K562 (cell line): ENCODE data around the gene DEK. TPM values are rescaled to one million over a fixed set of nuclear protein-coding genes. Genes with fewer than 3 reads are reported as not detected.

ENCODE experiments used
- ATAC-seq: fragments of 200-7000 bp; cut with Tn5 transposase; 3 replicates; pipeline ENCODE4 v1.9.1; 2020; ENCODE audit warnings: moderate library complexity
- BruUV-seq: library from RNA; stranded (reverse); fragments of 400-500 nt; replicated peaks from 2 replicates; lab custom pipeline; 2021; lab: Mats Ljungman, UMichigan
- CTCF ChIA-PET: fragments of 300-600 bp; formaldehyde crosslinking; extraction: SDS; loops from one replicate; lab custom pipeline; 2021; ENCODE audit warnings: low intra/inter-chr PET ratio; lab: Yijun Ruan, JAX
- POLR2A ChIA-PET: fragments of 300-600, 350-650 bp; sonication (Branson Sonifier 250); formaldehyde crosslinking; extraction: SDS; loops from one replicate; lab custom pipeline; 2021; ENCODE audit warnings: antibody characterized with exemption, inconsistent platforms; lab: Yijun Ruan, JAX
- DNase-seq, 4 experiments: peaks; one replicate each; pipeline versions ENCODE4 v3.0.0 to v3.0.0-alpha.2; 2011 to 2018; ENCODE audit warnings: low spot score in 3 of 4, mixed read lengths in 3 of 4; ENCODE audit errors: extremely low read depth in 1 of 4
- FAIRE-seq: peaks from 2 replicates; lab custom pipeline; 2011; peaks lifted over from hg19 to GRCh38; lab: Jason Lieb, UNC
- H2AFZ ChIP-seq: 2 replicates; pipeline ENCODE4 v1.6.0; 2011; ENCODE audit warnings: low read depth, low read length, control low read depth, inconsistent platforms
- H3K27ac ChIP-seq: fragments of 200-600 bp; 3 replicates; pipeline ENCODE4 v1.8.0; 2011; ENCODE audit warnings: low read depth, mild to moderate bottlenecking, control low read depth, inconsistent platforms, low read length, moderate library complexity, mixed read lengths; ENCODE audit errors: extremely low read depth
- H3K27me3 ChIP-seq, 2 experiments: fragments of 300-600 bp in 1 of 2; 2 replicates in 1 of 2; 3 replicates in 1 of 2; pipeline versions ENCODE4 v1.6.0 to v1.8.0; 2011; ENCODE audit warnings: inconsistent platforms in 2 of 2, low read length in 2 of 2, mild to moderate bottlenecking in 1 of 2, mixed read lengths in 1 of 2, moderate library complexity in 1 of 2; ENCODE audit not compliant: control insufficient read depth in 2 of 2, insufficient read depth in 2 of 2
- H3K36me3 ChIP-seq: fragments of 300-600 bp; 3 replicates; pipeline ENCODE4 v1.8.0; 2011; ENCODE audit warnings: mild to moderate bottlenecking, low read length, inconsistent platforms; ENCODE audit not compliant: control insufficient read depth, insufficient read depth
- H3K4me1 ChIP-seq, 2 experiments: fragments of 200-600 bp in 1 of 2; replicated peaks in 1 of 2; 2 replicates in 1 of 2; 3 replicates in 1 of 2; pipeline versions ENCODE4 v1.5.1 to v1.8.0; 2011; ENCODE audit warnings: inconsistent platforms in 2 of 2, low read length in 2 of 2, mild to moderate bottlenecking in 1 of 2, mixed read lengths in 1 of 2, moderate library complexity in 1 of 2; ENCODE audit not compliant: control insufficient read depth in 2 of 2, insufficient read depth in 2 of 2
- H3K4me2 ChIP-seq: 2 replicates; pipeline ENCODE4 v1.6.1; 2011; ENCODE audit warnings: low read length, control low read depth, inconsistent platforms, mixed read lengths; ENCODE audit not compliant: insufficient read depth
- H3K4me3 ChIP-seq: fragments of 200-600 bp; sonication (generic), shearing (Covaris generic); 2 replicates; pipeline ENCODE4 v1.5.1; 2016; ENCODE audit warnings: control low read depth, inconsistent platforms
- H3K79me2 ChIP-seq: fragments of 200-600 bp; 3 replicates; pipeline ENCODE4 v1.8.0; 2011; ENCODE audit warnings: low read length, inconsistent platforms; ENCODE audit not compliant: control insufficient read depth, insufficient read depth
- H3K9ac ChIP-seq, 2 experiments: 2 replicates each; pipeline versions ENCODE4 v1.6.0 to v1.6.1; 2011; ENCODE audit warnings: low read depth in 2 of 2, low read length in 2 of 2, control low read depth in 1 of 2, inconsistent platforms in 1 of 2, mild to moderate bottlenecking in 1 of 2, mixed read lengths in 1 of 2; ENCODE audit not compliant: insufficient read depth in 1 of 2
- H3K9me1 ChIP-seq: one replicate; pipeline ENCODE4 v1.6.0; 2011; ENCODE audit warnings: inconsistent platforms, mild to moderate bottlenecking, low read length, moderate library complexity; ENCODE audit not compliant: control insufficient read depth, insufficient read depth
- H3K9me3 ChIP-seq: replicated peaks from 2 replicates; pipeline ENCODE4 v1.5.1; 2011; ENCODE audit warnings: low read depth, low read length, inconsistent platforms; ENCODE audit not compliant: control insufficient read depth, insufficient read depth
- H4K20me1 ChIP-seq: replicated peaks from 2 replicates; pipeline ENCODE4 v1.6.1; 2011; ENCODE audit warnings: low read length, inconsistent platforms, mixed read lengths; ENCODE audit not compliant: control insufficient read depth, insufficient read depth
- ARID4B ChIP-seq: sonication (generic); formaldehyde crosslinking; IDR thresholded peaks from 2 replicates; pipeline ENCODE4 v1.8.0; 2022; ENCODE audit warnings: mild to moderate bottlenecking, missing genetic modification reagents
- MIER1 ChIP-seq: fragments of 450-650 bp; IDR thresholded peaks from 2 replicates; pipeline ENCODE4 v1.6.1; 2016; ENCODE audit warnings: antibody characterized with exemption, mild to moderate bottlenecking, low read depth
- ZBTB5 ChIP-seq: fragments of 450-650 bp; IDR thresholded peaks from 2 replicates; pipeline ENCODE4 v1.6.1; 2017; ENCODE audit warnings: antibody characterized with exemption
- WGBS: fragments of 100-300 bp; shearing (Covaris generic); methylation state at CpG from one replicate; pipeline ENCODE4 v1.1.6; 2016; ENCODE audit warnings: low coverage, mixed read lengths; ENCODE audit not compliant: insufficient coverage; ENCODE audit errors: missing lambda C conversion rate; 5-methylcytosine and 5-hydroxymethylcytosine counted together
- in situ Hi-C: fragments of 300-500 bp; cut with MboI; formaldehyde crosslinking; loops from 4 replicates; pipeline ENCODE4 v1.15.0; 2018; ENCODE audit warnings: inconsistent platforms, mixed read lengths
- intact Hi-C: fragments of 100-400 bp; cut with micrococcal nuclease; formaldehyde crosslinking; loops from 2 replicates; pipeline ENCODE4 v1.14.2; 2022
- polyA plus RNA-seq, 8 experiments: library from polyadenylated mRNA; depleted of rRNA in 4 of 8; stranded (reverse) in 5 of 8; unstranded in 3 of 8; fragments of >200 nt; fragmentation: Nextera tagmentation in 2 of 8; fragmentation: Illumina TruSeq in 1 of 8; extraction: Ambion mirVana in 2 of 8; extraction: Trizol in 1 of 8; gene quantifications; 2 replicates each; pipeline versions ENCODE4 v1.2.1 to v1.2.3, GENCODE V29; 2011 to 2014; ENCODE audit warnings: inconsistent platforms in 1 of 8, missing spikeins in 1 of 8
- total RNA-seq, 7 experiments: library from RNA; depleted of rRNA in 6 of 7; stranded (reverse); fragments of >200 nt in 6 of 7; fragmentation: Illumina TruSeq in 2 of 7; extraction: Trizol in 2 of 7; gene quantifications; 2 replicates each; pipeline versions ENCODE4 v1.2.1 to v1.2.3, GENCODE V29; 2011 to 2021; ENCODE audit warnings: low replicate concordance in 1 of 7

Gene DEK
- total and polyA plus RNA-seq, 9 of the 15 experiments (the other 6 are each of a cell fraction or from before 2014, with no cell fraction given) = 82.3 to 338 (median 184) TPM

GRCh38 chr6:18187701-18188100, 76.6 kb downstream of the DEK start:
- H3K27me3 ChIP-seq = no peaks in the 10 kb centered on the region
- H3K79me2 ChIP-seq = no peaks in the 10 kb centered on the region
- H3K27ac ChIP-seq = no peak overlapping the region
- ATAC-seq = no peak
- no peaks in the 10 kb centered on the region for H3K9me1 ChIP-seq
- peak overlapping the region in 1 of 2 experiments; percentile 69; a peak in 1 of 4 replicates for H3K9ac ChIP-seq
- ChIA-PET POLR2A (interaction anchor here (0.7 to 1.3 kb wide), 3 partner anchors 12 to 29 kb away, joined by 3 to 6 read pairs (median 3); no protein-coding TSS in a partner anchor), CTCF (no interaction called here)
- peaks cover 47% of the 10 kb centered on the region; the same call in 2 of the 3 replicates for H3K36me3 ChIP-seq
- no peak for FAIRE-seq
- no peaks in the 10 kb centered on the region for H3K9me3 ChIP-seq
- 93% methylated on average over 9 of the region's 10 CpGs for WGBS
- H4K20me1 ChIP-seq = no peaks in the 10 kb centered on the region
- intact Hi-C loops (no loop called here), in situ Hi-C loops (no loop called here)
- no TSS peak for BruUV-seq
- H3K4me3 ChIP-seq = no peak overlapping the region
- peaks cover 0 to 3% of the 10 kb centered on the region in 2 experiments; a peak in 1 of 5 replicates for H3K4me1 ChIP-seq
- TF ChIP-seq ARID4B = no peak
- TF ChIP-seq ZBTB5 = no peak
- TF ChIP-seq MIER1 = no peak
- H2AFZ ChIP-seq = no peak overlapping the region
- H3K4me2 ChIP-seq = no peak overlapping the region
- DNase-seq = no peak
